SK-N-SH (cell line): Measurements from ENCODE around the gene PLD2. TPM values are rescaled to one million over a fixed set of nuclear protein-coding genes. Genes with fewer than 3 reads are reported as not detected.

ENCODE experiments used
- CTCF ChIA-PET: fragments of 300-600, 350-600 bp; formaldehyde crosslinking; extraction: SDS; loops from one replicate; lab custom pipeline; 2021; lab: Yijun Ruan, JAX
- POLR2A ChIA-PET: fragments of 350-600 bp; sonication (Branson Sonifier 250); formaldehyde crosslinking; extraction: SDS; loops from one replicate; lab custom pipeline; 2020; ENCODE audit warnings: antibody characterized with exemption, inconsistent platforms; lab: Yijun Ruan, JAX
- DNase-seq: peaks from one replicate; pipeline ENCODE4 v3.0.0; 2012
- H2AFZ ChIP-seq: fragments of 200-600 bp; sonication (generic); 2 replicates; pipeline ENCODE4 v1.8.1; 2016; ENCODE audit warnings: antibody characterized with exemption, mild to moderate bottlenecking, low read depth
- H3F3A ChIP-seq: fragments of 200-600 bp; sonication (generic); replicated peaks from 2 replicates; pipeline ENCODE3; 2016; ENCODE audit warnings: antibody characterized with exemption, mild to moderate bottlenecking; ENCODE audit not compliant: insufficient read depth
- H3K27ac ChIP-seq, 2 experiments: fragments of 200-500 bp in 1 of 2; fragments of 200-600 bp in 1 of 2; sonication (Bioruptor generic) in 1 of 2; sonication (generic), shearing (Covaris generic) in 1 of 2; 2 replicates each; pipeline versions ENCODE4 v1.5.1 to v1.6.1; 2014 to 2016; ENCODE audit warnings: low read depth in 2 of 2, inconsistent platforms in 1 of 2, low read length in 1 of 2, mild to moderate bottlenecking in 1 of 2, mixed read lengths in 1 of 2
- H3K27me3 ChIP-seq: fragments of 200-600 bp; sonication (generic), shearing (Covaris generic); 2 replicates; pipeline ENCODE4 v1.6.1; 2016; ENCODE audit warnings: mixed run types; ENCODE audit not compliant: insufficient read depth
- H3K36me3 ChIP-seq, 2 experiments: fragments of 200-500 bp in 1 of 2; fragments of 200-600 bp in 1 of 2; sonication (Bioruptor generic) in 1 of 2; sonication (generic) in 1 of 2; replicated peaks in 1 of 2; 2 replicates each; pipeline versions ENCODE3 to v1.5.1; 2014 to 2016; ENCODE audit warnings: low read length in 1 of 2, mild to moderate bottlenecking in 1 of 2; ENCODE audit not compliant: insufficient read depth in 2 of 2, control insufficient read depth in 1 of 2
- H3K4me1 ChIP-seq, 2 experiments: fragments of 200-500 bp in 1 of 2; fragments of 200-600 bp in 1 of 2; sonication (Bioruptor generic) in 1 of 2; sonication (generic), shearing (Covaris generic) in 1 of 2; 2 replicates each; pipeline versions ENCODE4 v1.5.1 to v1.6.1; 2014 to 2016; ENCODE audit warnings: low read depth in 1 of 2, low read length in 1 of 2, mixed run types in 1 of 2; ENCODE audit not compliant: insufficient read depth in 2 of 2, control insufficient read depth in 1 of 2
- H3K4me2 ChIP-seq: fragments of 200-600 bp; sonication (generic), shearing (Covaris generic); 2 replicates; pipeline ENCODE4 v1.6.1; 2017; ENCODE audit warnings: mixed run types
- H3K4me3 ChIP-seq, 2 experiments: fragments of 200-500 bp in 1 of 2; fragments of 200-600 bp in 1 of 2; sonication (Bioruptor generic) in 1 of 2; sonication (generic), shearing (Covaris generic) in 1 of 2; 2 replicates each; pipeline versions ENCODE4 v1.5.1 to v1.8.1; 2014 to 2016; ENCODE audit warnings: low read depth in 2 of 2, inconsistent platforms in 1 of 2, low read length in 1 of 2, mild to moderate bottlenecking in 1 of 2, mixed read lengths in 1 of 2, moderate library complexity in 1 of 2
- H3K79me2 ChIP-seq: fragments of 200-600 bp; sonication (generic); 2 replicates; pipeline ENCODE4 v1.8.1; 2017; ENCODE audit warnings: mild to moderate bottlenecking; ENCODE audit not compliant: insufficient read depth
- H3K9ac ChIP-seq: fragments of 200-600 bp; sonication (generic); 2 replicates; pipeline ENCODE4 v1.6.1; 2017; ENCODE audit warnings: mixed run types
- H3K9me2 ChIP-seq: fragments of 200-600 bp; sonication (generic); 2 replicates; pipeline ENCODE4 v1.6.1; 2017; ENCODE audit warnings: mixed run types
- H3K9me3 ChIP-seq: fragments of 200-600 bp; sonication (generic); 2 replicates; pipeline ENCODE4 v1.6.1; 2017; ENCODE audit warnings: mixed run types, mild to moderate bottlenecking, moderate library complexity
- H4K20me1 ChIP-seq: fragments of 200-600 bp; sonication (generic); 2 replicates; pipeline ENCODE4 v1.6.1; 2017; ENCODE audit warnings: mild to moderate bottlenecking, mixed run types; ENCODE audit not compliant: insufficient read depth
- EP300 ChIP-seq, 2 experiments: IDR thresholded peaks; 2 replicates each; pipeline versions ENCODE4 v1.4.0 to v1.6.1; 2012; ENCODE audit warnings: borderline replicate concordance in 1 of 2, low read depth in 1 of 2, low read length in 1 of 2
- FOXJ3 ChIP-seq: sonication (generic); formaldehyde crosslinking; IDR thresholded peaks from 2 replicates; pipeline ENCODE4 v1.5.1; 2020; ENCODE audit warnings: mild to moderate bottlenecking, missing genetic modification reagents
- GATA2 ChIP-seq: sonication (generic); formaldehyde crosslinking; IDR thresholded peaks from 2 replicates; pipeline ENCODE4 v1.5.0; 2020; ENCODE audit warnings: mild to moderate bottlenecking, missing genetic modification reagents
- RAD21 ChIP-seq: IDR thresholded peaks from 2 replicates; pipeline ENCODE4 v1.6.1; 2012; ENCODE audit warnings: mild to moderate bottlenecking, low read length
- SIN3A ChIP-seq: IDR thresholded peaks from 2 replicates; pipeline ENCODE4 v1.6.1; 2012; ENCODE audit warnings: low read depth, mild to moderate bottlenecking, low read length, moderate library complexity, borderline replicate concordance
- SMC3 ChIP-seq: IDR thresholded peaks from 2 replicates; pipeline ENCODE4 v1.6.1; 2012; ENCODE audit warnings: low read depth, low read length, improper control_type of control experiment
- YY1 ChIP-seq: IDR thresholded peaks from 2 replicates; pipeline ENCODE4 v1.4.0; 2012; ENCODE audit warnings: low read depth, mild to moderate bottlenecking
- WGBS: methylation state at CpG from one replicate; pipeline ENCODE4 v1.1.6; 2017; ENCODE audit warnings: low lambda C conversion rate; 5-methylcytosine and 5-hydroxymethylcytosine counted together
- polyA plus RNA-seq, 3 experiments: library from polyadenylated mRNA; depleted of rRNA; stranded (reverse); fragments of >200 nt; gene quantifications; 2 replicates each; pipeline ENCODE4 v1.2.3, GENCODE V29; 2012
- TF ChIP-seq, protein P1 (sequence below): IDR thresholded peaks from 2 replicates; pipeline ENCODE4 v1.4.0; 2012; ENCODE audit warnings: low read depth, borderline replicate concordance
- TF ChIP-seq, protein P2 (sequence below): IDR thresholded peaks from 2 replicates; pipeline ENCODE4 v1.6.1; 2012; ENCODE audit warnings: mild to moderate bottlenecking, low read depth, low read length, moderate library complexity

Gene PLD2
- polyA plus RNA-seq, 1 of the 3 experiments (the other 2 are of a cell fraction), result 42.5 TPM

DNA sequence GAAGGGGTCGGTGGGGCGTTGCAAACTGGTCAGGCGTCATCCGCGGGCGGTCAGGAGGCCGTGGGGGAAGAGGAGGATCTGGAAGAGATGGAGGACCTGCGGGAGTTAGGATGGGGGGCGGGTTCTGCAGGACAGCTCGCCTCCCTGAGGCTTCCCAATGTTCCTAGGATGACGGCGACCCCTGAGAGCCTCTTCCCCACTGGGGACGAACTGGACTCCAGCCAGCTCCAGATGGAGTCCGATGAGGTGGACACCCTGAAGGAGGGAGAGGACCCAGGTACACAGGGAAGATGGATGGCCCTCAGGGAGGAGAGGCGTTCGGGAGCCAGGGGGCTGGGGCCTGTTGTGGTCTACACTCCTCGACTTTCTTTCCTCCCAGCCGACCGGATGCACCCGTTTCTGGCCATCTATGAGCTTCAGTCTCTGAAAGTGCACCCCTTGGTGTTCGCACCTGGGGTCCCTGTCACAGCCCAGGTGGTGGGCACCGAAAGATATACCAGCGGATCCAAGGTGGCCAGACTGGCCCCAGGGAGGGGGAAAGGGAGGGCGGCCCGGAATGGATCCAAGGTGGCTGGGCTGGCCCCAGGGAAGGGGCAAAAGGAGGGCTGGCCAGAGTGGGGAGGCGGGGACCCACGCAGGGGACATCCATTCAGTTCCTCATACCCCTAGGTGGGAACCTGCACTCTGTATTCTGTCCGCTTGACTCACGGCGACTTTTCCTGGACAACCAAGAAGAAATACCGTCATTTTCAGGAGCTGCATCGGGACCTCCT lies 839 bp downstream of the PLD2 start (continued):
- TF ChIP-seq SMC3, result no peak

DNA sequence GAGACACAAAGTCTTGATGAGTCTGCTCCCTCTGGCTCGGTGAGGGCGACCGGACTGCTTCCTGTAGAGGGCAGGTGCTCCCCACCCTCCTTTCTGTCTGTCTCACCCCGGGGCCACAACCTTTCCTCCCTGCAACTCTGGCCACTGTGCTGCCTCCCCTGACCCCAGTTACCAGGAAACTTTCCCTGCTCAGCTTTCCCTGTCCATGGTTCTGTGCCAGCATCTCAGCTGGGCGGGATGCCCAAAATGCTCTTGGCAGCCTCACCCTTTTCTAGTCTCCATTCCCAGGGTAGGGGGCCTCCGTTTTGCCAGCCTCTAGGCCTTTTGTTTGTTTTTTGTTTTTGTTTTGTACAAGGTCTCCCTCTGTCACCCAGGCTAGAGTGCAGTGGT lies 1.4 kb downstream of the PLD2 start:
- peaks cover 0 to 8% of the 10 kb centered on the region in 2 experiments; a peak in 1 of 4 replicates for H3K4me1 ChIP-seq
- no peaks in the 10 kb centered on the region for H3K27me3 ChIP-seq
- no peak overlapping the region for H3K9ac ChIP-seq
- H3K36me3 ChIP-seq, result peaks cover 6 to 9% of the 10 kb centered on the region in 2 experiments
- H3K27ac ChIP-seq, result no peak overlapping the region
- peaks cover 17% of the 10 kb centered on the region; the same call in 1 of the 2 replicates for H3K79me2 ChIP-seq
- H3K9me2 ChIP-seq, result no peaks in the 10 kb centered on the region
- TF ChIP-seq, protein P1, sequence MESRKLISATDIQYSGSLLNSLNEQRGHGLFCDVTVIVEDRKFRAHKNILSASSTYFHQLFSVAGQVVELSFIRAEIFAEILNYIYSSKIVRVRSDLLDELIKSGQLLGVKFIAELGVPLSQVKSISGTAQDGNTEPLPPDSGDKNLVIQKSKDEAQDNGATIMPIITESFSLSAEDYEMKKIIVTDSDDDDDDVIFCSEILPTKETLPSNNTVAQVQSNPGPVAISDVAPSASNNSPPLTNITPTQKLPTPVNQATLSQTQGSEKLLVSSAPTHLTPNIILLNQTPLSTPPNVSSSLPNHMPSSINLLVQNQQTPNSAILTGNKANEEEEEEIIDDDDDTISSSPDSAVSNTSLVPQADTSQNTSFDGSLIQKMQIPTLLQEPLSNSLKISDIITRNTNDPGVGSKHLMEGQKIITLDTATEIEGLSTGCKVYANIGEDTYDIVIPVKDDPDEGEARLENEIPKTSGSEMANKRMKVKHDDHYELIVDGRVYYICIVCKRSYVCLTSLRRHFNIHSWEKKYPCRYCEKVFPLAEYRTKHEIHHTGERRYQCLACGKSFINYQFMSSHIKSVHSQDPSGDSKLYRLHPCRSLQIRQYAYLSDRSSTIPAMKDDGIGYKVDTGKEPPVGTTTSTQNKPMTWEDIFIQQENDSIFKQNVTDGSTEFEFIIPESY, result no peak
- TF ChIP-seq, protein P2, sequence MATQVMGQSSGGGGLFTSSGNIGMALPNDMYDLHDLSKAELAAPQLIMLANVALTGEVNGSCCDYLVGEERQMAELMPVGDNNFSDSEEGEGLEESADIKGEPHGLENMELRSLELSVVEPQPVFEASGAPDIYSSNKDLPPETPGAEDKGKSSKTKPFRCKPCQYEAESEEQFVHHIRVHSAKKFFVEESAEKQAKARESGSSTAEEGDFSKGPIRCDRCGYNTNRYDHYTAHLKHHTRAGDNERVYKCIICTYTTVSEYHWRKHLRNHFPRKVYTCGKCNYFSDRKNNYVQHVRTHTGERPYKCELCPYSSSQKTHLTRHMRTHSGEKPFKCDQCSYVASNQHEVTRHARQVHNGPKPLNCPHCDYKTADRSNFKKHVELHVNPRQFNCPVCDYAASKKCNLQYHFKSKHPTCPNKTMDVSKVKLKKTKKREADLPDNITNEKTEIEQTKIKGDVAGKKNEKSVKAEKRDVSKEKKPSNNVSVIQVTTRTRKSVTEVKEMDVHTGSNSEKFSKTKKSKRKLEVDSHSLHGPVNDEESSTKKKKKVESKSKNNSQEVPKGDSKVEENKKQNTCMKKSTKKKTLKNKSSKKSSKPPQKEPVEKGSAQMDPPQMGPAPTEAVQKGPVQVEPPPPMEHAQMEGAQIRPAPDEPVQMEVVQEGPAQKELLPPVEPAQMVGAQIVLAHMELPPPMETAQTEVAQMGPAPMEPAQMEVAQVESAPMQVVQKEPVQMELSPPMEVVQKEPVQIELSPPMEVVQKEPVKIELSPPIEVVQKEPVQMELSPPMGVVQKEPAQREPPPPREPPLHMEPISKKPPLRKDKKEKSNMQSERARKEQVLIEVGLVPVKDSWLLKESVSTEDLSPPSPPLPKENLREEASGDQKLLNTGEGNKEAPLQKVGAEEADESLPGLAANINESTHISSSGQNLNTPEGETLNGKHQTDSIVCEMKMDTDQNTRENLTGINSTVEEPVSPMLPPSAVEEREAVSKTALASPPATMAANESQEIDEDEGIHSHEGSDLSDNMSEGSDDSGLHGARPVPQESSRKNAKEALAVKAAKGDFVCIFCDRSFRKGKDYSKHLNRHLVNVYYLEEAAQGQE, result peak; percentile 81
- peak overlapping the region in 1 of 2 experiments; percentile 92; a peak in 1 of 4 replicates for H3K4me3 ChIP-seq
- no peaks in the 10 kb centered on the region for H3K9me3 ChIP-seq
- 80% methylated on average over 6 of the region's 6 CpGs for WGBS
- H4K20me1 ChIP-seq, result no peaks in the 10 kb centered on the region
- no peak overlapping the region for H2AFZ ChIP-seq
- no peaks in the 10 kb centered on the region for H3F3A ChIP-seq
- ChIA-PET CTCF (interaction anchor here (1.2 to 1.8 kb wide), 5 partner anchors 18 to 81 kb away, joined by 3 to 7 read pairs (median 4); no protein-coding TSS in a partner anchor), POLR2A (interaction anchor here (1.6 kb wide), 1 partner anchor 18 kb away, joined by 5 read pairs; no protein-coding TSS in a partner anchor)
- DNase-seq, result no peak
- peak overlapping the region; percentile 89; the same call in 1 of the 2 replicates for H3K4me2 ChIP-seq

DNA sequence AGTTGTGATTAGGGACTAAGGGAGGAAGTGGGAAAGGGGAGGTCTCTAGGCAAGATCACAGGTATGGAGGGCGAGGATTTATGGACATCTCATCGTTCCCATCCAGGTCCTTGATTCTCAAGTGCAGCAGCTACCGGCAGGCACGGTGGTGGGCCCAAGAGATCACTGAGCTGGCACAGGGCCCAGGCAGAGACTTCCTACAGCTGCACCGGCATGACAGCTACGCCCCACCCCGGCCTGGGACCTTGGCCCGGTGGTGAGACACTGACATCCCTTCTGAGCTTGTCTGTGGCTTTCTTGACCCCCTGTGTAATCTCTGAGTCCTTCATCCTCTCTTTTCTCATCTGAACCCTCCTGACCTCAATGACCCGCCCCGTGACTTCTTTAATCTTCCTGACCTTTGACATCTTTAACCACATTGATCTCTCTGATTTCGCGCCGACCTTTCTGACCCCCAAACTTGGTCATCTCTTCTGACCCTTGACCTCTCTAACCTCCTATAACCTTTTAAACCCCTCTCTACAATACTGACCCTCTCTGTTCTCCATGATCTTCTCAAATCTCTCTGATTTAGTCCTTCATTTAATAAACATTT lies 3.8 kb downstream of the PLD2 start:
- H3F3A ChIP-seq, result no peaks in the 10 kb centered on the region
- H3K9me3 ChIP-seq, result no peaks in the 10 kb centered on the region
- DNase-seq, result no peak
- no peak overlapping the region for H3K27ac ChIP-seq
- no peaks in the 10 kb centered on the region for H4K20me1 ChIP-seq
- H3K79me2 ChIP-seq, result peaks cover 12% of the 10 kb centered on the region; the same call in 1 of the 2 replicates
- TF ChIP-seq RAD21 (no peak), YY1 (no peak), FOXJ3 (CRISPR knock-in tag) (no peak), EP300 (IDR thresholded peaks at IDR 0.05; ENCODE audit: borderline replicate concordance in 1 of 2, low read depth in 1 of 2, low read length in 1 of 2) (no peak), SIN3A (no peak), GATA2 (CRISPR knock-in tag) (no peak)
- TF ChIP-seq, all 33 proteins: peak for 0
- Histone ChIP-seq H3K4me1 (peaks cover 0 to 8% of the 10 kb centered on the region in 2 experiments; a peak in 1 of 4 replicates), H3K27me3 (no peaks in the 10 kb centered on the region), H3K9ac (no peak overlapping the region), H3K36me3 (peaks cover 9 to 16% of the 10 kb centered on the region in 2 experiments), H3K4me3 (no peak overlapping the region), H3K4me2 (no peak overlapping the region), H3K9me2 (no peaks in the 10 kb centered on the region), H2AFZ (no peak overlapping the region)
- ChIA-PET POLR2A (no interaction called here), CTCF (interaction anchor here (0.9 to 1.3 kb wide), 3 partner anchors 21 to 79 kb away, joined by 3 to 7 read pairs (median 6); partner anchors contain the start of gene GLTPD2)
- WGBS, result 91% methylated on average over 10 of the region's 13 CpGs
